H9 (cell line): ENCODE data around the gene CBR3. TPM values are rescaled to one million over a fixed set of nuclear protein-coding genes. Genes with fewer than 3 reads are reported as not detected.

Experiments used
- DNase-seq: peaks from one replicate; pipeline ENCODE4 v3.0.0-alpha.2; 2017
- H2AFZ ChIP-seq: one replicate; pipeline ENCODE4 v1.6.1; 2013; ENCODE audit warnings: mild to moderate bottlenecking, low read length, control low read depth, moderate library complexity
- H2AK5ac ChIP-seq: 2 replicates; pipeline ENCODE4 v1.6.1; 2013; ENCODE audit warnings: low read length, control low read depth, mixed read lengths; ENCODE audit not compliant: insufficient read length
- H2BK120ac ChIP-seq: one replicate; pipeline ENCODE4 v1.6.1; 2013; ENCODE audit warnings: low read depth, mild to moderate bottlenecking, low read length, control low read depth, inconsistent platforms; ENCODE audit not compliant: poor library complexity, severe bottlenecking
- H2BK12ac ChIP-seq: 2 replicates; pipeline ENCODE4 v1.6.1; 2013; ENCODE audit warnings: low read length, control low read depth, mixed read lengths, low read depth; ENCODE audit not compliant: insufficient read length
- H2BK15ac ChIP-seq: 2 replicates; pipeline ENCODE4 v1.6.1; 2013; ENCODE audit warnings: low read depth, low read length, control low read depth
- H2BK20ac ChIP-seq: one replicate; pipeline ENCODE4 v1.6.1; 2013; ENCODE audit warnings: low read depth, mild to moderate bottlenecking, low read length, control low read depth, inconsistent platforms; ENCODE audit not compliant: poor library complexity, severe bottlenecking
- H2BK5ac ChIP-seq: 2 replicates; pipeline ENCODE4 v1.6.1; 2013; ENCODE audit warnings: low read length, control low read depth, mixed read lengths; ENCODE audit not compliant: insufficient read length
- H3K14ac ChIP-seq: 2 replicates; pipeline ENCODE4 v1.6.1; 2013; ENCODE audit warnings: low read length, control low read depth; ENCODE audit not compliant: insufficient read depth
- H3K18ac ChIP-seq: 2 replicates; pipeline ENCODE4 v1.6.1; 2013; ENCODE audit warnings: low read depth, mild to moderate bottlenecking, mixed read lengths, low read length, control low read depth; ENCODE audit not compliant: insufficient read length
- H3K23ac ChIP-seq: 2 replicates; pipeline ENCODE4 v1.6.1; 2013; ENCODE audit warnings: low read length, control low read depth, mixed read lengths, low read depth; ENCODE audit not compliant: insufficient read length
- H3K23me2 ChIP-seq: 2 replicates; pipeline ENCODE4 v1.6.1; 2013; ENCODE audit warnings: low read depth, mild to moderate bottlenecking, mixed read lengths, low read length, control low read depth; ENCODE audit not compliant: insufficient read length, poor library complexity, severe bottlenecking
- H3K27ac ChIP-seq: 2 replicates; pipeline ENCODE4 v1.5.1; 2013; ENCODE audit warnings: low read length, control low read depth, mixed read lengths, low read depth; ENCODE audit not compliant: insufficient read length
- H3K27me3 ChIP-seq: 2 replicates; pipeline ENCODE4 v1.6.1; 2013; ENCODE audit warnings: low read length, control low read depth, inconsistent platforms; ENCODE audit not compliant: insufficient read depth
- H3K4ac ChIP-seq: 2 replicates; pipeline ENCODE4 v1.6.1; 2013; ENCODE audit warnings: low read depth, mild to moderate bottlenecking, control low read depth, inconsistent platforms, low read length, moderate library complexity
- H3K4me1 ChIP-seq: 2 replicates; pipeline ENCODE4 v1.6.1; 2013; ENCODE audit warnings: low read length, control low read depth, inconsistent platforms; ENCODE audit not compliant: insufficient read depth
- H3K4me2 ChIP-seq: 2 replicates; pipeline ENCODE4 v1.6.1; 2013; ENCODE audit warnings: low read length, control low read depth, mixed read lengths; ENCODE audit not compliant: insufficient read length, insufficient read depth
- H3K56ac ChIP-seq: 2 replicates; pipeline ENCODE4 v1.6.1; 2013; ENCODE audit warnings: low read depth, mild to moderate bottlenecking, mixed read lengths, low read length, control low read depth; ENCODE audit not compliant: insufficient read length
- H3K79me1 ChIP-seq: 2 replicates; pipeline ENCODE4 v1.6.1; 2013; ENCODE audit warnings: low read depth, mild to moderate bottlenecking, moderate library complexity, low read length, control low read depth, inconsistent platforms; ENCODE audit not compliant: insufficient read depth, poor library complexity, severe bottlenecking
- H3K79me2 ChIP-seq: 2 replicates; pipeline ENCODE4 v1.6.1; 2013; ENCODE audit warnings: low read length, control low read depth, inconsistent platforms; ENCODE audit not compliant: insufficient read depth
- H3K9ac ChIP-seq: 2 replicates; pipeline ENCODE4 v1.6.1; 2013; ENCODE audit warnings: low read length, control low read depth, mixed read lengths; ENCODE audit not compliant: insufficient read length; ENCODE audit errors: extremely low read depth
- H3K9me3 ChIP-seq: one replicate; pipeline ENCODE4 v1.6.1; 2013; ENCODE audit warnings: low read depth, low read length, inconsistent platforms; ENCODE audit not compliant: control insufficient read depth
- H3T11ph ChIP-seq: one replicate; pipeline ENCODE4 v1.6.1; 2013; ENCODE audit warnings: mild to moderate bottlenecking, low read length, control low read depth, inconsistent platforms
- H4K20me1 ChIP-seq: one replicate; pipeline ENCODE4 v1.6.1; 2013; ENCODE audit not compliant: control insufficient read depth, insufficient read length, insufficient read depth
- H4K5ac ChIP-seq: 2 replicates; pipeline ENCODE4 v1.6.1; 2013; ENCODE audit warnings: low read depth, mild to moderate bottlenecking, mixed read lengths, low read length, control low read depth; ENCODE audit not compliant: insufficient read length
- H4K8ac ChIP-seq: replicated peaks from 2 replicates; pipeline ENCODE4 v1.6.1; 2013; ENCODE audit warnings: low read length, control low read depth, mixed read lengths, low read depth; ENCODE audit not compliant: insufficient read length
- H4K91ac ChIP-seq: 2 replicates; pipeline ENCODE4 v1.6.1; 2013; ENCODE audit warnings: low read depth, mild to moderate bottlenecking, moderate library complexity, mixed read lengths, low read length, control low read depth; ENCODE audit not compliant: insufficient read length
- H3K27ac Mint-ChIP-seq, 3 experiments: 2 replicates in 2 of 3; 3 replicates in 1 of 3; pipeline ENCODE4 v1.8.0; 2020 to 2021; ENCODE audit warnings: mixed read lengths in 3 of 3, mild to moderate bottlenecking in 1 of 3, moderate library complexity in 1 of 3
- H3K27me3 Mint-ChIP-seq: 2 replicates; pipeline ENCODE4 v1.8.0; 2021; ENCODE audit warnings: low read depth, mild to moderate bottlenecking, moderate library complexity, mixed read lengths
- H3K36me3 Mint-ChIP-seq, 3 experiments: 2 replicates in 2 of 3; 3 replicates in 1 of 3; pipeline ENCODE4 v1.8.0; 2020 to 2021; ENCODE audit warnings: low read depth in 3 of 3, mixed read lengths in 3 of 3; ENCODE audit not compliant: insufficient read depth in 1 of 3
- H3K4me1 Mint-ChIP-seq, 2 experiments: 2 replicates each; pipeline ENCODE4 v1.8.0; 2020; ENCODE audit warnings: mixed read lengths in 2 of 2
- H3K4me3 Mint-ChIP-seq, 2 experiments: 2 replicates in 1 of 2; 3 replicates in 1 of 2; pipeline ENCODE4 v1.8.0; 2020 to 2021; ENCODE audit warnings: mild to moderate bottlenecking in 2 of 2, mixed read lengths in 2 of 2, moderate library complexity in 1 of 2
- H3K9me3 Mint-ChIP-seq, 2 experiments: 2 replicates in 1 of 2; 3 replicates in 1 of 2; pipeline ENCODE4 v1.8.0; 2020; ENCODE audit warnings: mild to moderate bottlenecking in 2 of 2, mixed read lengths in 2 of 2, moderate library complexity in 1 of 2
- WGBS: extraction: QIAGEN DNeasy Blood & Tissue Kit; methylation state at CpG from one replicate; pipeline ENCODE4 v1.1.7; 2013; ENCODE audit warnings: missing lambda C conversion rate, low lambda C conversion rate, mixed read lengths; ENCODE audit not compliant: insufficient read length; ENCODE audit errors: extremely low coverage; 5-methylcytosine and 5-hydroxymethylcytosine counted together
- total RNA-seq: library from RNA; stranded (reverse); gene quantifications from 2 replicates; pipeline ENCODE4 v1.2.1, GENCODE V29; 2021
- TF ChIP-seq, protein P1 (sequence below): fragments of 200-600 bp; sonication (generic); conservative IDR thresholded peaks from 3 replicates; pipeline ENCODE4 v1.8.0; 2021; ENCODE audit warnings: antibody characterized with exemption, mild to moderate bottlenecking

The CBR3 gene
- total RNA-seq, 1 experiment from 2014 or later = 2.4 TPM

DNA sequence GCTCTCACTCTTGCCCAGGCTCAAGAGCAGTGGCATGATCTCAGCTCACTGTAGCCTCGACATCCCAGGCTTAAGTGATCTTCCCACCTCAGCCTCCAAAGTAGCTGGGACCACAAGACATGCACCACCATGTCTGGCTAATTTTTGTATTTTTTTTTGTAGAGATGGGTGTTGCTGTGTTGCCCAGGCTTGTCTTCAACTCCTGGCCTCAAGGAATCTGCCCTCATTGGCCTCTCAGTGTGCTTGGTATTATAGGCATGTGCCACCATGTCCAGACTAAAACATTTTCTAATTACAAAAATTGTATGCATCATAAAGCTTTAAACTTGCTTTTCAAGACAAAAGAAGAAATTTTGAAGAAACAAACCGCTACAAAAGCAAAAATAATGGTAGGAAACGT lies 44.9 kb upstream of the CBR3 start:
- Histone ChIP-seq H2BK12ac (no peak overlapping the region), H4K91ac (no peak overlapping the region), H3K23ac (no peak overlapping the region), H3K9me3 (peaks cover 20% of the 10 kb centered on the region), H3K4me2 (no peak overlapping the region), H3K27ac (no peak overlapping the region), H2BK15ac (no peak overlapping the region), H3K9ac (no peak overlapping the region), H4K20me1 (no peaks in the 10 kb centered on the region), H3K79me1 (no peaks in the 10 kb centered on the region), H2BK120ac (no peak overlapping the region), H4K5ac (no peak overlapping the region), H3K27me3 (no peaks in the 10 kb centered on the region), H3K23me2 (no peaks in the 10 kb centered on the region), H3K4me1 (no peaks in the 10 kb centered on the region; the same call in 1 of the 2 replicates), H2AK5ac (no peak overlapping the region), H3K79me2 (no peaks in the 10 kb centered on the region), H3K14ac (no peak overlapping the region), H3K56ac (no peak overlapping the region), H3K4ac (no peak overlapping the region), H3K18ac (no peak overlapping the region), H2BK5ac (no peak overlapping the region), H2AFZ (no peak overlapping the region), H4K8ac (no peak overlapping the region), H2BK20ac (no peak overlapping the region), H3T11ph (no peak overlapping the region)
- TF ChIP-seq, protein P1, sequence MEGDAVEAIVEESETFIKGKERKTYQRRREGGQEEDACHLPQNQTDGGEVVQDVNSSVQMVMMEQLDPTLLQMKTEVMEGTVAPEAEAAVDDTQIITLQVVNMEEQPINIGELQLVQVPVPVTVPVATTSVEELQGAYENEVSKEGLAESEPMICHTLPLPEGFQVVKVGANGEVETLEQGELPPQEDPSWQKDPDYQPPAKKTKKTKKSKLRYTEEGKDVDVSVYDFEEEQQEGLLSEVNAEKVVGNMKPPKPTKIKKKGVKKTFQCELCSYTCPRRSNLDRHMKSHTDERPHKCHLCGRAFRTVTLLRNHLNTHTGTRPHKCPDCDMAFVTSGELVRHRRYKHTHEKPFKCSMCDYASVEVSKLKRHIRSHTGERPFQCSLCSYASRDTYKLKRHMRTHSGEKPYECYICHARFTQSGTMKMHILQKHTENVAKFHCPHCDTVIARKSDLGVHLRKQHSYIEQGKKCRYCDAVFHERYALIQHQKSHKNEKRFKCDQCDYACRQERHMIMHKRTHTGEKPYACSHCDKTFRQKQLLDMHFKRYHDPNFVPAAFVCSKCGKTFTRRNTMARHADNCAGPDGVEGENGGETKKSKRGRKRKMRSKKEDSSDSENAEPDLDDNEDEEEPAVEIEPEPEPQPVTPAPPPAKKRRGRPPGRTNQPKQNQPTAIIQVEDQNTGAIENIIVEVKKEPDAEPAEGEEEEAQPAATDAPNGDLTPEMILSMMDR = no peak
- no peak overlapping the region for H3K27ac Mint-ChIP-seq
- H3K27me3 Mint-ChIP-seq = peaks cover 3% of the 10 kb centered on the region; the same call in 1 of the 2 replicates
- H3K36me3 Mint-ChIP-seq = peaks cover 12 to 18% (median 16%) of the 10 kb centered on the region in 3 experiments
- DNase-seq = no peak
- peaks cover 11 to 17% of the 10 kb centered on the region in 2 experiments for H3K4me1 Mint-ChIP-seq
- peaks cover 16 to 24% of the 10 kb centered on the region in 2 experiments for H3K9me3 Mint-ChIP-seq
- 100% methylated on average over 1 of the region's 3 CpGs for WGBS
- H3K4me3 Mint-ChIP-seq = no peak overlapping the region
